Left ventricle myocardium superior (tissue), 1 donor: ENCODE data around the gene LSM12. TPM values are rescaled to one million over a fixed set of nuclear protein-coding genes. Genes with fewer than 3 reads are reported as not detected.
"Not testable (repeated sequence)": the region's sequence is repeated elsewhere in the genome, so short reads cannot be mapped to it uniquely, and the experiment has no call there.

Experiments used
- ATAC-seq: fragments of 200-7000 bp; cut with Tn5 transposase; one replicate; pipeline ENCODE4 v1.9.1; 2020; ENCODE audit warnings: mild to moderate bottlenecking, moderate library complexity
- DNase-seq: peaks from one replicate; pipeline ENCODE4 v3.0.0-alpha.2; 2020
- intact Hi-C: fragments of 100-400 bp; cut with micrococcal nuclease; formaldehyde crosslinking; loops from one replicate; pipeline ENCODE4 v1.11.0; 2022
- total RNA-seq: library from RNA; stranded (reverse); fragmentation: NEBNext Ultra II Directional; extraction: Animal tissue kit (Norgen Biotek cat#: 25700); gene quantifications from one replicate; pipeline ENCODE4 v1.2.1, GENCODE V29; 2021
- donor health status: DM: no; HTN: yes; CAD: no; lungs with severe emphysema.

Gene LSM12
- total RNA-seq, 1 donor from 2014 or later: 58.2 TPM

GRCh38 chr17:44059101-44059892 lies 7.2 kb downstream of the LSM12 start:
- no peak for ATAC-seq
- no peak for DNase-seq
- intact Hi-C loops: no loop called here

DNA sequence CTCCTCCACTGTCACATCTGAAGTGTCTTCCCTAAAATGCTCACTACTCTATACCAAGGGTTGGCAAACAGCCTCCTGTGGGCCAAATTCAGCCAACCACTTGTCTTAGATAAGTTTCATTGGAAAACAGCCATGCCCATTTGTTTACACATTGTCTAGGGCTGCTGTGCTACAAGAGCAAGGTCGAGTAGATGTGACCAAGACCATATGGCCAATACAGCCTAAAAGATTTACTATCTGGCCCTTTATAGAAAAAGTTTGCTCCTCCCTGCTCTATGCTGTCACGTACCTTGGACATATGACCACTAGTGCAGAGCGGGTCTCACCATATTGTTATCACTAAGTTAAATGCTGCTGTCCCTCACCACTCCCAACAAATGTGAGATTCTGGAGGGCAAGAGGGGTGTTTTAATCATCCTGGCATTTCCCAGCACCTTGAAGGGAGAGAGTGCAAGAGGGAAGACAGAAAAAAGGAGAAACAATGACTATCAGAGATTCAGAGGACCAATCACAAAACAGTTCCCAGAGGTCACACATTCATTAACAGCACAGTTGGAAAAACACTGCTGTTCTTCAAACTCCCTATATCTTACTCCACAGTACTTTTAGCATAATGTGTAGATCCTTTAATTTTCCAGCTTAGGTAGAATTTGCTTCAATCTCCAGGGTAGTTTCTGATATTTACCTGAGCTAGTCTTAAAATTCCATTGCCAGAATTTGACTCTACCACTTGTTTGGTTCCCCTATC lies 13.2 kb downstream of the LSM12 start:
- intact Hi-C loops: no loop called here
- DNase-seq (peak; percentile 49), ATAC-seq (peak; percentile 92)

DNA sequence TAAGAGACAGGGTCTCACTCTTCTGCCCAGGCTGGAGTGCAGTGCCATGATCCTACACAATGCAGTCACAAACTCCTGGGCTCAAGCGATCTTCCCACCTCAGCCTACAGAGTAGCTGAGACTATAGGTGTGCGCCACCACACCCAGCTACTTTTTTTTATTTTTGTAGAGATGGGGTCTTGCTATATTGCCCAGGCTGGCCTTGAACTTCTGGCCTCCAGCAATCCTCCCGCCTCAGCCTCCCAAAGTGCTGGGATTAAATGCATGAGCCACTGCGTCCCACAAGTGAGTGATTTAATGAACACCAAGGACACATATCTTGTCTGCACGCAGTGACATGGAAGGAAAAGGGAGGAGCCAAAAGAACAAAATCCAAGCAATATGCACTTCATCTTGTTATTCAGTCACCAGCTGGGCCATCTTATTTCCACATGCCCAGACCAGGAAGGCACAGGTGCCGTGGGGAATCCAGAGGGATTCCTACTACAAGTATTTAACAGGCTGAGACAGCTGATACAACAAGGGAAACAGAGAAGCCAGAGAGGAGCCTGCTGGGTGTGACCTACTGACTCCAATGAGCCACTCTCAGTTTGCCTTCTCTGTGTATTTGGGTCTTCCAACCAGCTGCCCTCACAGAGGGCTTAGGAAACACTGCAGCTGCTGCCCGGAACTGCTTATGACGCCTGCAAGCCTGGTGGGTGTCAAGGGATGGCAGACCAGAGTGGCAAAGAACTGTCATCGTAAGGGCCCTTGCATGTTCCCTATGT lies 17.0 kb downstream of the LSM12 start:
- intact Hi-C loops: no loop called here
- ATAC-seq: no peak
- no peak for DNase-seq

- ATAC-seq, DNase-seq, intact Hi-C loops: not testable (repeated sequence)
These were observed 19.6 kb downstream of the LSM12 start for GRCh38 chr17:44046893-44047292.

GRCh38 chr17:44045486-44045885 lies 21.0 kb downstream of the LSM12 start:
- ATAC-seq (no peak), DNase-seq (no peak)
- intact Hi-C loops: no loop called here

DNA sequence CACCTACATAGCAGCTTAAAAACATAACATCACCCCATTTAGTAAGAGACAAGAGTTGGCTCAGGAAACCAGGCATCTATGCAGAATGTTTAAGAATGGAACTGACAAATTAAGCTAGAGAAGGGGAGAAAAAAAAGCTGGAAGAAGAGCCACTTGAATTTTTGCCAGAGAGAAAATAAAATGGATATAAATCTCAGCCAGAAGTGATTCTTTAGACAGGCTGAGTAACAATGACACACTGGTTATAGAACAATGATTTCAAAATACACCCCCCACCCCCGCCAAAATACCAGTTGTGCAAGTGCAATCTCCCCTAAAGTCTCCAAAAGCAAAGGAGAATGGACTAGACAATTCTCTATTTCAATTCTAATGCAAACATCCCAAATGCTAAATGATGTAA lies 22.4 kb downstream of the LSM12 start:
- DNase-seq: no peak
- intact Hi-C loops: no loop called here
- ATAC-seq: no peak

- intact Hi-C loops: no loop called here
- DNase-seq (no peak), ATAC-seq (peak; percentile 12)
These were observed 23.2 kb downstream of the LSM12 start for GRCh38 chr17:44043272-44043696.

DNA sequence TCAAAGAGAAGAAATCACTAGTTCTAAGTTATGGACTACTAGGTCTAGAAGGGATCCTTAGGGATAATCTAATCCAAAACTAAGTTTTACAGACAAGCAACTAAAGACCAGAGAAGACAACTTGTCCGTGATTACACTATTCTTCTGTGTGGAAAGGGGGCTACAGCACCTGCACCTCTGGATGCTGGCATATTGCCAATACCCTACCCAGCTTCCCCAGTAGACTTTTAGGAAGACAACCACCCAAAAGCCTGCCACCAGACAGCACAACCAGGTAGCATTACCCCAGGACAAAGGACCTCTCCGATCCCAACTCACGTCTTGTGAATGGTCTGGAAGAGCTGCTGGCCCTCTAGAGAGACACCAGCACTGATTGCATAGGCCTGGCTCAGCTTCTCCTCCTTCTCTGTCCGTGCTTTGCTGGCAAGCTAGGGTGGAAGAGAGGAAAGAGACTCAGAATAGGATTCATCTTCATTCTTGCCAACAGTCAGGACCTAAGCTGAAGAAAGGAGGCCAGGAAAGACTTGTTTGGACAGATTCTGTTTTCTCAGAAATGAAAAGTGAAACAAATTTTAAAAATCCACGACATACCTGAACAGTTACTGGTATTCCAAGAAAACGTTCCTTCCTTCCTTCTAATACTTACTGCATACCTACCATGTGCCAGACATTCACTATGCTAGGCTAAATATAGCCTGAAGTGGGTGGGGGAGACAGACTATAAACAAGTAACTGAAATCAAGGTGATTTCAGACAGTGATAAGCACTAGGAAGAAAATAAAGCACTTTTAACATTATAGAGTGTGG lies 26.4 kb downstream of the LSM12 start:
- ATAC-seq (peak; percentile 48), DNase-seq (no peak)
- intact Hi-C loops: no loop called here

- ATAC-seq (peak; percentile 17), DNase-seq (no peak)
- intact Hi-C loops: no loop called here
These were observed 27.9 kb downstream of the LSM12 start for GRCh38 chr17:44038604-44039011.

- intact Hi-C loops: no loop called here
- DNase-seq (no peak), ATAC-seq (no peak)
These were observed 29.0 kb downstream of the LSM12 start for GRCh38 chr17:44037471-44037870.

GRCh38 chr17:44034688-44035087 lies 31.8 kb downstream of the LSM12 start:
- DNase-seq, intact Hi-C loops: not testable (repeated sequence)
- peak; percentile 52 for ATAC-seq

DNA sequence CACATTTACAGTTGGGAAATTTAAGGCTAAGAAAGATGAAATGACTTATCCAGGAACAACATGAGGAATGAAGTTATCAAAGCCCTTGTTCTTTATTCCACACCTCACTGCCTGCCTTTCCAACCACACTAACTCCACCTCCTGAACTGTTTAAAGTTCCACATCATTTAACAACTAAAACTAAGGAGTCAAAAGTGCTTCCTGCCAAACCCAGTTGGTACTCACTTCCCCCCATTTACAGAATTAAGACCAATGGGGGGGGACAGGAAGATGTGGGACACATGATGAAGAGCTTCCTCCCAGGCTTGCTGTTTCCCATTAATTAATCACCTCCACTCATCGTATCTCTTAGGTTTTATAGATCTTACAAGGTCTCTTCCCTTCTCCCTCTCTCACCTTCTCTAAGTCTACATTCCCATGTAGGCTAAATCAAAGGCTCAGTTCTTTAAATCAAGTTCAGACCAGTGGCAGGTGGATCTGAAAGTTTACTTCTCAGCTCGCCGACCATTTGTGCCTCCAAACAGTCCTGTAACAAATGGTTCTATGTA lies 32.5 kb downstream of the LSM12 start:
- no peak for ATAC-seq
- intact Hi-C loops: no loop called here
- no peak for DNase-seq

- ATAC-seq: no peak
- intact Hi-C loops: no loop called here
- DNase-seq: no peak
These were observed 36.0 kb downstream of the LSM12 start for GRCh38 chr17:44030482-44030881.

GRCh38 chr17:44029736-44030135 lies 36.7 kb downstream of the LSM12 start:
- intact Hi-C loops: no loop called here
- ATAC-seq (no peak), DNase-seq (no peak)

GRCh38 chr17:44024853-44025252 lies 41.6 kb downstream of the LSM12 start:
- no peak for ATAC-seq
- intact Hi-C loops: no loop called here

DNA sequence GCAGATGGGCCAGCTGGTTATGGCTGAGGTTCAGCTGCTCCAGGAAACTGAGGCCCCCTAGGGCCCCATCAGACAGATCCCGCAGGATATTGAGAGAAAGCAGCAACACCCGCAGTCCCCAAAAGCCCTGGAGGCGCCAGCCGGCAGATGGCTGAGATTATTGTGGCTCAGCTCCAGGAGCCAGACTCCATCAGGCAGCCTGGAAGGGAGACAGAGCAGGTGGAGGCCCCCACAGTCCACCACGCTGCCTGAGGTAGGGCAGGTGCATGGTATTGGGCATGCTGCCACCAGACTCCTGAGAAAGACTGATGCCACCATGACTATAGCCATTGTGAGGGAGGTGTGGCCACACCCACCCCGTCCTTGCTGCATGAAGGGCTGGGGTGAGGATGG lies 42.2 kb downstream of the LSM12 start:
- ATAC-seq (peak; percentile 20), DNase-seq (no peak)
- intact Hi-C loops: no loop called here

More at GRCh38 chr17:44024853-44025252, 41.6 kb downstream of the LSM12 start:
- DNase-seq: no peak

DNA sequence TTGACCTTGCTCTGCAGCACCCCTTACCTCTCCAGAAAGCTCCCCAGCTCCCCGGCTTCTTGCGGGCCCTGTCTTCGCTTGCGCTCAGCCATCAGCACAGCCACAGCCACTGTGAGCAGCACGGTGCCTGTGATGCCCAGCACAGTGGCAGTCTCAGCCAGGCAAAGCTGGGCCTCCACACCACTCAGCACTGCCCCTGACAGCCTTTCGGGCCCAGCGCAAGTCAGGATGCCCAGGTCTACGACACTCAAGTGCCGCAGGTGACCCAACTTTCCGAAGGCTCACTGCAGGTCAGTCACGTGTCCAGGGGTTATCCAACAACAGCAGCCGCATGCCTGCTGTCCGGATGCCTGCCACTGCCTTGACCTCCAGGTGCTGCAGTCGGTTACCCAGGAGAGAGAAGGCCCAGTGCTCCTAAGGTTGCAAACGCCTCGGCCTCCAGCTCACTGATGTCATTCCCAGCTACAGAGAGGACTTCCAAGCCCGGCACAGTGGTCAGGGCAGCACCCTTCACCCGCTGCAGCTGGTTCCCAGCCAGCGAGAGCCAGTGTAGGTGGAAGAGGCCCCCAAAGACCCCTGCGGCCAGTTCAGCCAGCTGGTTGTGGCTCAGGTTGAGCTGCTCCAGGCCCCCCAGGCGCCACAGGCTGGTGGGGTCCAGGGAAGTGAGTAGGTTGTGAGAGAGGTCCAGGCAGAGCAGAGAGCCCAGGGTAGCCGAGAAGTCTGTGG lies 42.8 kb downstream of the LSM12 start:
- peak; percentile 20 for ATAC-seq
- no peak for DNase-seq
- intact Hi-C loops: no loop called here

DNA sequence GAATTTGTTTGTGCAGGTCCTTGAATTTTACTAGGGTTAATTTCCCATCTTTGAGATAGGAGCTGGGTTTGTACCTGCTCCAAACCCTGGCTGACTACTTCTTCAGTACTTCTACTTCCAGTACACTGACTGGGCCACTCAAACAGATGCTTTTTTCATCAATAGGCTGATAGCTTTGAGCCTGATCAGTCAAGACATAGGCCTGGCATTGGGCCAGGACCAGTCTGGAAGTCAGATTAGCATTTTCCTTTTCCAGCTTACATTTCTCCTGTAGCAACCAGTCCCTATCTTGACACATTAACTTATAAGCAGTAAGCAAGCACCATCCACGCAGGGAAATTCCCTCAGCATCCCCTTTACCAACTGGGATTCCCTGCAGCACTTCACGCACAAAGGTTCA lies 44.2 kb downstream of the LSM12 start:
- ATAC-seq (no peak), DNase-seq (no peak)
- intact Hi-C loops: no loop called here
